HG02759 (cell line): ENCODE results near the gene LYPD1.

Source experiments
- ATAC-seq: cut with Tn5 transposase; IDR thresholded peaks from one replicate; pipeline ENCODE4 v1.9.1; 2021; ENCODE audit warnings: mild to moderate bottlenecking, moderate library complexity; ENCODE audit not compliant: unreplicated experiment

LYPD1 gene

GRCh38 chr2:132599556-132599955 lies 70.4 kb downstream of the LYPD1 start:
- ATAC-seq, result no peak

GRCh38 chr2:132598536-132598935 lies 71.5 kb downstream of the LYPD1 start:
- no peak for ATAC-seq

DNA sequence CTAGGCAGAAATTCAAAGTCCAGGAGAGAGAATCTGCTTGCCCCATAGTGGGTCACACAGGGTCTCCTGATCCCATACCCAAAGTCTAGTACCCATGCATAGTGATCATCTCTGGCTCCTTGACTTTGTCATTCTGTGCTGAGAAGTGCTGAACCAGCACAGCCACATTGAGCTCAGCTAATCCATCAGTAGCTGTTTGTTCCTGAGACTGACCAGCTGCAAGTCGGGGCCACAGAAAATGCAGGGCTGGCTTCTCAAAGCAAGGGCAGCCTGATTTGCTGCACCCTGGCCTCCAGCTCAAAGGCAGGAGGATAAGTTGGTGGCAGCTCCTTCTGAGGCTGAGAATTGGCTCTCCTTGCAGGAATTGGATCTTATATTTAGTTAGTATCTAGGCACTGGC lies 72.2 kb downstream of the LYPD1 start:
- no peak for ATAC-seq

- no peak for ATAC-seq
Measured at GRCh38 chr2:132597166-132597565, 72.8 kb downstream of the LYPD1 start.

- ATAC-seq, result no peak
Measured at GRCh38 chr2:132595693-132596092, 74.3 kb downstream of the LYPD1 start.

GRCh38 chr2:132595186-132595585 lies 74.8 kb downstream of the LYPD1 start:
- no peak for ATAC-seq
